B cell (primary cell): Measurements from ENCODE around the gene PSMG3.

Experiments used
- EZH2 ChIP-seq: IDR thresholded peaks from 2 replicates; pipeline ENCODE4 v1.6.1; 2012; ENCODE audit warnings: borderline replicate concordance, low read depth, mild to moderate bottlenecking, moderate library complexity, low read length; ENCODE audit not compliant: insufficient read depth, poor library complexity, severe bottlenecking
- TF ChIP-seq, protein P1 (sequence below): fragments of 200-600 bp; IDR thresholded peaks from one replicate; pipeline ENCODE4 v1.8.0; 2022; ENCODE audit warnings: antibody characterized with exemption, mild to moderate bottlenecking

DNA sequence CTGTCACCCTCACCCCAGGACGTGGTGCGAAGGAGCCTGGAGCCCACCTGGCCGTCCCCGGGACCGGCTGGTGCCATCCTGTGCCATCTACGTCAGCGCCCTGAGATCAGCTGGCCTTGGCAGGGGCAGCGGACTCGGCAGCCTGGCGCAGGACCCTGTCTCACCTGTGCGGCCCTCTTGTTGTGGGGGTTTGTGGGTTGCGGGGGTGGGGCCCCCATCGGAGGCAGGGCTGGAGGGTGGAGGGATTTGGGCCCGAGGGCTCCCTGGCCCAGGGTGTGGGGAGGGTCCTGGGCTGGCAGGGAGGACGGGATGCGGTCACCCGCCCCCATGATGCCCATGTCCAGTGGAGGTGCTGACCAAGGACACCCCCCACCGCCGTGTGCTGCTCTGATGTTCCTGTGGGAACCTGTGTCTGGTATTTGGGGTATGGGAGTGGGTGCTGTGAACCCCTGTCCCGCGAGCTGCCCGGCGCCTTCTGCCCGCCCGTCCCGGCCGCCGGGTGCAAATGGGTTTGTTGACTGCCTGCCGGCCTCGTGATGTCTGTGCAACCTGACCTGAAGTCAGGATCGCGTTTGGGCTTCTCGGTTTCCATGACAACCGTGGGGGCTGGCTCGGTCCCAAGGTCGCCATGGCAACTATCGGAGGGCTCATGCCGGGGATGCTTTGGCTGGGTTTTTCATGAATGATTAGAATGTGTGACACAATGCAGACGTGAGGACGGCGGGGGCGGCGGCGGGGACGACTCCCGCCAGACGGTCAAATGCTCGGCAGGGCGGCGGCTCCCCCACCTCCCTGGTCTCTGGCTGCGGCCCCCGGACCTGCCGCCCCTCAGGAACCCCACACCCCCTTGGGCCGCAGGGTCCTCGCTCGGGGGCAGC lies 32.1 kb downstream of the PSMG3 start:
- TF ChIP-seq, protein P1, sequence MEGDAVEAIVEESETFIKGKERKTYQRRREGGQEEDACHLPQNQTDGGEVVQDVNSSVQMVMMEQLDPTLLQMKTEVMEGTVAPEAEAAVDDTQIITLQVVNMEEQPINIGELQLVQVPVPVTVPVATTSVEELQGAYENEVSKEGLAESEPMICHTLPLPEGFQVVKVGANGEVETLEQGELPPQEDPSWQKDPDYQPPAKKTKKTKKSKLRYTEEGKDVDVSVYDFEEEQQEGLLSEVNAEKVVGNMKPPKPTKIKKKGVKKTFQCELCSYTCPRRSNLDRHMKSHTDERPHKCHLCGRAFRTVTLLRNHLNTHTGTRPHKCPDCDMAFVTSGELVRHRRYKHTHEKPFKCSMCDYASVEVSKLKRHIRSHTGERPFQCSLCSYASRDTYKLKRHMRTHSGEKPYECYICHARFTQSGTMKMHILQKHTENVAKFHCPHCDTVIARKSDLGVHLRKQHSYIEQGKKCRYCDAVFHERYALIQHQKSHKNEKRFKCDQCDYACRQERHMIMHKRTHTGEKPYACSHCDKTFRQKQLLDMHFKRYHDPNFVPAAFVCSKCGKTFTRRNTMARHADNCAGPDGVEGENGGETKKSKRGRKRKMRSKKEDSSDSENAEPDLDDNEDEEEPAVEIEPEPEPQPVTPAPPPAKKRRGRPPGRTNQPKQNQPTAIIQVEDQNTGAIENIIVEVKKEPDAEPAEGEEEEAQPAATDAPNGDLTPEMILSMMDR: no peak
- no peak for TF ChIP-seq EZH2
